ENCODE measurements around the gene SUPT3H.

- TF ChIP-seq CTCF (IDR thresholded peaks at IDR 0.05; ENCODE audit: low read depth, low read length) (no peak), POLR2A (IDR thresholded peaks at IDR 0.05; ENCODE audit: extremely low read depth, insufficient read length) (no peak)
Observed at GRCh38 chr6:45400021-45400420, 22.3 kb upstream of the SUPT3H start.
